Measurements from ENCODE around the gene GLRX5. TPM values are rescaled to one million over a fixed set of nuclear protein-coding genes. Genes with fewer than 3 reads are reported as not detected.

GLRX5 gene
- total RNA-seq, 1 experiment from 2014 or later, result 72.8 TPM

GRCh38 chr14:95564060-95564459 lies 29.2 kb downstream of the GLRX5 start (continued):
- TF ChIP-seq ZNF512 (CRISPR knock-in tag; IDR thresholded peaks at IDR 0.05; ENCODE audit: borderline replicate concordance), result no peak
- TF ChIP-seq ZNF121 (CRISPR knock-in tag; IDR thresholded peaks at IDR 0.05), result no peak
- TF ChIP-seq IRF1 (CRISPR knock-in tag; IDR thresholded peaks at IDR 0.05), result no peak
- no peak for TF ChIP-seq NFYB (CRISPR knock-in tag; conservative IDR thresholded peaks at IDR 0.05; ENCODE audit: low read depth)
- TF ChIP-seq SP1 (CRISPR knock-in tag; conservative IDR thresholded peaks at IDR 0.05), result no peak
- no peak for TF ChIP-seq ESRRA (CRISPR knock-in tag; IDR thresholded peaks at IDR 0.05; ENCODE audit: borderline replicate concordance)
- TF ChIP-seq KAT7 (CRISPR knock-in tag; IDR thresholded peaks at IDR 0.05; ENCODE audit: borderline replicate concordance), result no peak

- no peak for ATAC-seq
- no peak overlapping the region for H3K27ac Mint-ChIP-seq
- no peak overlapping the region for H3K4me3 Mint-ChIP-seq
- H3K9me3 Mint-ChIP-seq, result peaks cover 3% of the 10 kb centered on the region; the same call in 1 of the 2 replicates
- ChIA-PET CTCF (no interaction called here), POLR2A (no interaction called here)
- H3K4me1 Mint-ChIP-seq, result 0 out of 2 replicates have a peak, but pooled peaks cover 3% of the 10 kb centered on the region
- no peak for DNase-seq (ENCODE audit: low spot score)
- H3K27me3 Mint-ChIP-seq (ENCODE audit: low read depth), result peaks cover 63% of the 10 kb centered on the region
- TF ChIP-seq EMX1 (CRISPR knock-in tag; IDR thresholded peaks at IDR 0.05), result no peak
- TF ChIP-seq ZNF219 (CRISPR knock-in tag; IDR thresholded peaks at IDR 0.05; ENCODE audit: borderline replicate concordance), result no peak
- no peak for TF ChIP-seq MAX (CRISPR knock-in tag; IDR thresholded peaks at IDR 0.05)
- no peak for TF ChIP-seq CBFB (CRISPR knock-in tag; IDR thresholded peaks at IDR 0.05; ENCODE audit: low read depth)
- no peak for TF ChIP-seq NR2C2 (CRISPR knock-in tag; IDR thresholded peaks at IDR 0.05)
- no peak for TF ChIP-seq TP53 (CRISPR knock-in tag; IDR thresholded peaks at IDR 0.05)
- TF ChIP-seq CREM (CRISPR knock-in tag; IDR thresholded peaks at IDR 0.05), result no peak
- no peak for TF ChIP-seq IRF1 (CRISPR knock-in tag; IDR thresholded peaks at IDR 0.05)
- no peak for TF ChIP-seq E2F1 (CRISPR knock-in tag; IDR thresholded peaks at IDR 0.05)
- no peak for TF ChIP-seq ETV6 (CRISPR knock-in tag; IDR thresholded peaks at IDR 0.05)
- TF ChIP-seq FOXK1 (CRISPR knock-in tag; IDR thresholded peaks at IDR 0.05), result no peak
- no peak for TF ChIP-seq SMAD3 (CRISPR knock-in tag; IDR thresholded peaks at IDR 0.05; ENCODE audit: borderline replicate concordance)
- TF ChIP-seq ZNF138 (CRISPR knock-in tag; conservative IDR thresholded peaks at IDR 0.05), result no peak
- TF ChIP-seq ZNF317 (CRISPR knock-in tag; IDR thresholded peaks at IDR 0.05; ENCODE audit: borderline replicate concordance, low read depth), result no peak
- H3K36me3 Mint-ChIP-seq, result no peaks in the 10 kb centered on the region; the same call in 1 of the 2 replicates
These were observed 34.6 kb downstream of the GLRX5 start for GRCh38 chr14:95569440-95569839.

GRCh38 chr14:95573313-95573712 lies 38.5 kb downstream of the GLRX5 start:
- ChIA-PET POLR2A (interaction anchor here (0.5 kb wide), 1 partner anchor 816 kb away, joined by 3 read pairs; no protein-coding TSS in a partner anchor), CTCF (no interaction called here)
- Mint-ChIP-seq H3K9me3 (peaks cover 3% of the 10 kb centered on the region; the same call in 1 of the 2 replicates), H3K27ac (no peak overlapping the region), H3K4me1 (peaks cover 30% of the 10 kb centered on the region), H3K4me3 (no peak overlapping the region), H3K27me3 (ENCODE audit: low read depth) (peaks cover 93% of the 10 kb centered on the region), H3K36me3 (no peaks in the 10 kb centered on the region; the same call in 1 of the 2 replicates)
- DNase-seq (ENCODE audit: low spot score) (no peak), ATAC-seq (no peak)
- TF ChIP-seq ZNF416 (CRISPR knock-in tag; IDR thresholded peaks at IDR 0.05) (no peak), USF1 (CRISPR knock-in tag; IDR thresholded peaks at IDR 0.05) (no peak), FOXJ3 (CRISPR knock-in tag; IDR thresholded peaks at IDR 0.05; ENCODE audit: borderline replicate concordance) (no peak), MLX (CRISPR knock-in tag; IDR thresholded peaks at IDR 0.05) (no peak), ATF1 (CRISPR knock-in tag; IDR thresholded peaks at IDR 0.05) (no peak), GRHL2 (CRISPR knock-in tag; IDR thresholded peaks at IDR 0.05; ENCODE audit: insufficient replicate concordance, severe bottlenecking) (no peak), JAZF1 (CRISPR knock-in tag; IDR thresholded peaks at IDR 0.05) (no peak), NFYB (CRISPR knock-in tag; conservative IDR thresholded peaks at IDR 0.05; ENCODE audit: low read depth) (no peak), E2F4 (CRISPR knock-in tag; IDR thresholded peaks at IDR 0.05; ENCODE audit: borderline replicate concordance, low read depth) (no peak), NR1H2 (CRISPR knock-in tag; IDR thresholded peaks at IDR 0.05) (no peak), SMAD3 (CRISPR knock-in tag; IDR thresholded peaks at IDR 0.05; ENCODE audit: borderline replicate concordance) (no peak)

All from WTC11 (cell line).